ENCODE results near the gene LYST. TPM values are rescaled to one million over a fixed set of nuclear protein-coding genes. Genes with fewer than 3 reads are reported as not detected.

The LYST gene
- total and polyA plus RNA-seq, 2 of the 4 experiments (the other 2 are of a cell fraction): 2.2 to 7.2 TPM

DNA sequence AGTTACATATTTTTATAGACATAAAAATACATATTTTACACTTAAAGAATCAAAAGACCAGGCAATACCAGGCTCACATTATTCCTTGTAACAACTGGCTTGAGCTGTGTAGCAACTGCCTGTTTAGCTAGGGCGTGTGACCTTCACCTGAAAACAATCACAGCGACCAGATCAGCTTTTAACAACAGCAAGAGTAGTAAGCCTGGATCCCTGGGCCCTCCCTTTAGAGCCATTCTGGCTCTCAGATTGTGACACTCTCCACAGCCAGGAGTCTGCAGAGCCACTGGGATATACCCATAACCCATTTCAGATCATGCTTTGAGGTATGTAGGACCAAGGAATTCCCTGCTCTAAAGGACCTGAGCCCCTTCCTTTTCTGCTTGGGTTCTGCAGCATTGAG lies 187.7 kb downstream of the LYST start:
- H2BK20ac ChIP-seq (ENCODE audit: low read depth, low read length): no peak overlapping the region
- H2AK9ac ChIP-seq (replicated peaks; ENCODE audit: low read depth, low read length, poor library complexity): no peak overlapping the region
- BruUV-seq (replicated peaks): no TSS peak
- no peak overlapping the region for H2AK5ac ChIP-seq (ENCODE audit: low read depth, low read length)
- no peak overlapping the region for H2BK120ac ChIP-seq (ENCODE audit: low read depth, low read length)
- WGBS, 2 experiments (ENCODE audit: extremely low coverage in 2 of 2, insufficient read length in 1 of 2): no CpG with 5 or more reads among the region's 2 CpGs
- H3K9ac ChIP-seq (ENCODE audit: low read depth, low read length): no peak overlapping the region
- no peak overlapping the region for H4K5ac ChIP-seq (ENCODE audit: low read depth, low read length)
- H3K56ac ChIP-seq (ENCODE audit: extremely low read depth, insufficient read depth, low read length): no peak overlapping the region; the same call in 1 of the 2 replicates
- dilution Hi-C loops (cut with HindIII; ENCODE audit: low sequenced_read_pairs, unreplicated experiment) (no loop called here), in situ Hi-C loops (cut with MboI; ENCODE audit: low sequenced_read_pairs) (no loop called here), intact Hi-C loops (cut with micrococcal nuclease) (no loop called here)
- no peak overlapping the region for H3K27ac ChIP-seq (ENCODE audit: insufficient read depth, low read length)
- no peak overlapping the region for H2BK15ac ChIP-seq (ENCODE audit: low read depth, low read length)
- ChIA-PET POLR2A (ENCODE audit: unreplicated experiment) (no interaction called here), CTCF (no interaction called here)
- no peak overlapping the region for H4K91ac ChIP-seq (ENCODE audit: insufficient read depth, low read depth, low read length)
- H2BK5ac ChIP-seq (ENCODE audit: low read depth, low read length, poor library complexity, severe bottlenecking): no peak overlapping the region
- no peak overlapping the region for H3K4me3 ChIP-seq (ENCODE audit: insufficient read depth, low read depth, low read length)
- H2AFZ ChIP-seq (replicated peaks; ENCODE audit: low read length, poor library complexity): no peak overlapping the region
- no peaks in the 10 kb centered on the region for H3K79me1 ChIP-seq (ENCODE audit: low read depth in 1 of 2, low read length in 2 of 2)
- H3K18ac ChIP-seq (ENCODE audit: low read depth, low read length): no peak overlapping the region
- H3K9me3 ChIP-seq (ENCODE audit: control insufficient read depth, insufficient read depth, low read length): peaks cover 8% of the 10 kb centered on the region
- no peaks in the 10 kb centered on the region for H3K27me3 ChIP-seq (ENCODE audit: control insufficient read depth, insufficient read depth, low read length)
- no peak for DNase-seq
- no peak overlapping the region for H4K8ac ChIP-seq (ENCODE audit: low read depth in 2 of 2, low read length in 2 of 2)
- no peaks in the 10 kb centered on the region for H4K20me1 ChIP-seq (ENCODE audit: insufficient read depth, low read length)
- no peak overlapping the region for H3K14ac ChIP-seq (replicated peaks; ENCODE audit: low read depth, low read length)
- no peaks in the 10 kb centered on the region for H3K4me1 ChIP-seq (ENCODE audit: control insufficient read depth, insufficient read depth, low read length)
- no peak for ATAC-seq (ENCODE audit: low read depth)
- no peak for TF ChIP-seq RFX5 (IDR thresholded peaks at IDR 0.05; ENCODE audit: low read depth, low read length)
- TF ChIP-seq CTCF (conservative IDR thresholded peaks at IDR 0.05; ENCODE audit: low read depth, low read length): no peak
- TF ChIP-seq USF2 (IDR thresholded peaks at IDR 0.05; ENCODE audit: low read depth, low read length): no peak
- no peak for TF ChIP-seq CHD1 (IDR thresholded peaks at IDR 0.05; ENCODE audit: low read depth, low read length)
- no peak for TF ChIP-seq BHLHE40 (IDR thresholded peaks at IDR 0.05; ENCODE audit: low read depth, low read length)
- no peak for TF ChIP-seq POLR2A (IDR thresholded peaks at IDR 0.05; ENCODE audit: low read depth, low read length)
- TF ChIP-seq NFE2L2 (IDR thresholded peaks at IDR 0.05; ENCODE audit: low read depth, low read length): no peak
- TF ChIP-seq MXI1 (IDR thresholded peaks at IDR 0.05; ENCODE audit: borderline replicate concordance, low read depth, low read length): no peak
- TF ChIP-seq RCOR1 (IDR thresholded peaks at IDR 0.05; ENCODE audit: insufficient replicate concordance, low read length): no peak
- TF ChIP-seq MAZ (IDR thresholded peaks at IDR 0.05; ENCODE audit: borderline replicate concordance, low read depth, low read length): no peak
- no peak for TF ChIP-seq ELK1 (IDR thresholded peaks at IDR 0.05; ENCODE audit: borderline replicate concordance, low read depth, low read length)
- no peak for TF ChIP-seq SMC3 (IDR thresholded peaks at IDR 0.05; ENCODE audit: low read depth, low read length)
- TF ChIP-seq CEBPB (IDR thresholded peaks at IDR 0.05; ENCODE audit: low read depth, low read length): no peak
- no peak for TF ChIP-seq MAFK (IDR thresholded peaks at IDR 0.05; ENCODE audit: low read depth, low read length)
- TF ChIP-seq FOS (IDR thresholded peaks at IDR 0.05; ENCODE audit: low read depth, low read length): no peak
- TF ChIP-seq RAD21 (IDR thresholded peaks at IDR 0.05; ENCODE audit: low read length): no peak
- no peak overlapping the region for H3K4me2 ChIP-seq (ENCODE audit: low read depth, low read length)
- H3K9me1 ChIP-seq (ENCODE audit: insufficient read depth, low read length): peaks cover 8% of the 10 kb centered on the region; the same call in 1 of the 2 replicates
- H3K23ac ChIP-seq (ENCODE audit: low read depth, low read length): no peak overlapping the region
- H3K36me3 ChIP-seq (ENCODE audit: control insufficient read depth, insufficient read depth, low read length): peaks cover 6% of the 10 kb centered on the region
- no peak overlapping the region for H3K4ac ChIP-seq (ENCODE audit: low read depth, low read length)

All from IMR-90 (cell line).